ENCODE results near the gene SPATA6L.

Gene SPATA6L

DNA sequence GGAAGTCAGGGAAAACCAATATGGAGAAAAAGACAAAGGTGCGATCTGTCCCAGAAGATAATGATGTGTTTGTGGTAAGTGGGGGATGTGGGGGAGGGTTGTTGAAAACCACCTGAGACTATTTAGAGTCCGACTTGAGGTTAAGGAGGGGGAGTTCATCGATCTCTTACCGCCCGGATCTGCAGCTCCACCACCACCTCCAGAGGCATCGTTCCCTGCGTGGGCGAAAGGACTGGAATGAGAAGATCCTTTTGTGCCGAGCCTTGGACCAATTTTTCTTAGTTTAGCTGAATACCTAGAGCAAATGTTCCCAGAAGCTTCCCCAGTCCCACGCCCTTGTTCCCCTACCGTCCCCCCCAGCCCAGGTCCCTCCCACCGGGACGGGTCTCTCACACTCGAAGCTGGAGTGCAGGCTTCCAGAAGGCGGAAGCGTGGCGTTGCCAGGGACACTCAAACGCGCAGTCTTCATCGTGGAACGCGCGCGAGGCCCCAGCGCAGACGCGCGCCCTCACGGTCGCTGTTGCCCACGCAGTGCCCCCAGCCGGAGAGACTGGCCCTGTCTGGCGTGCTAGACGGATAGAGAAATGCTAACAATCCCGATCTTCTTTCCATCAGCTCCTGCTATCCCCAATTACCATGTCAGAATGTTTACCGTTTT is at the start of gene SPATA6L:
SPATA6L (minus strand) TSS at position 439 of the 658 bp plus-strand sequence; CDS start at position 209, 230 bp downstream.
- DNase-seq (ENCODE audit: low read depth in 2 of 2), result peak in 1 of 2 donors; percentile 20

GRCh38 chr9:4714266-4715016 is 48.2 kb upstream of the SPATA6L start:
- DNase-seq (ENCODE audit: low read depth in 2 of 2), result no peak

DNA sequence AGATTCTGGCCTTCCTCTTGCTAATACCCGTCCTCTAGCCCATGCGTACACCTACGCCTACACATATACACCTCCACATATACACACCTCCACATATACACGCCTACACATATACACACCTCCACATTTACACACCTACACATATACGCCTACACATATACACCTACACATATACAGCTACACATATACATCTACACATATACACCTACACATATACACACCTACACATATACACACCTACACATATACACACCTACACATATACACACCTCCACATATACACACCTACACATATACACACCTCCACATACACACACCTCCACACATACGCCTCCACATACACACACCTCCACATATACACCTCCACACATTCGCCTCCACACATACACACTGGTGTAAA is 47.6 kb upstream of the SPATA6L start:
- no peak for DNase-seq (ENCODE audit: low read depth in 2 of 2)

- no peak for DNase-seq (ENCODE audit: low read depth in 2 of 2)
These were observed 43.1 kb upstream of the SPATA6L start for GRCh38 chr9:4709380-4709779.

GRCh38 chr9:4706971-4707622 is 40.8 kb upstream of the SPATA6L start:
- no peak for DNase-seq (ENCODE audit: low read depth in 2 of 2)

GRCh38 chr9:4706021-4706420 is 39.7 kb upstream of the SPATA6L start:
- no peak for DNase-seq (ENCODE audit: low read depth in 2 of 2)

DNA sequence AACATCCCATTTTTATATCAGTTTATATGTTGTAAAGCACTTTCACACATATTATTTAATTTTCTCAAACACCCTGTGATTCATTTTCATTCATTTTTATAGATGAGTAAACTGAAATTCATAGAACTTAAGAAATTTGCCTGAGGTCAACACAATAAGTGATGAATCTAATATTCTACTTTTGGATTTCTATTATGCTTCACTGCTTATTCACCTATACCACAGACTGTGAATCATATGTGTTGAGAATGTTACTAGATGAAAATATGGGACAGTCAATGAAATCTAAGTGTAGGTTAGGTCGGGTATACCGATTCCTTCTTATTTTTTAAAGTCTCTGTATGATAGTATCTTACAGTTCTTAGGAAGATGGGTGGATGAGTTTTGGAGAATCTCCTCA is 37.8 kb upstream of the SPATA6L start:
- DNase-seq (ENCODE audit: low read depth in 2 of 2), result no peak

GRCh38 chr9:4701526-4701925 is 35.2 kb upstream of the SPATA6L start:
- DNase-seq (ENCODE audit: low read depth in 2 of 2), result no peak

- DNase-seq (ENCODE audit: low read depth in 2 of 2), result no peak
These were observed 34.7 kb upstream of the SPATA6L start for GRCh38 chr9:4700932-4701331.

DNA sequence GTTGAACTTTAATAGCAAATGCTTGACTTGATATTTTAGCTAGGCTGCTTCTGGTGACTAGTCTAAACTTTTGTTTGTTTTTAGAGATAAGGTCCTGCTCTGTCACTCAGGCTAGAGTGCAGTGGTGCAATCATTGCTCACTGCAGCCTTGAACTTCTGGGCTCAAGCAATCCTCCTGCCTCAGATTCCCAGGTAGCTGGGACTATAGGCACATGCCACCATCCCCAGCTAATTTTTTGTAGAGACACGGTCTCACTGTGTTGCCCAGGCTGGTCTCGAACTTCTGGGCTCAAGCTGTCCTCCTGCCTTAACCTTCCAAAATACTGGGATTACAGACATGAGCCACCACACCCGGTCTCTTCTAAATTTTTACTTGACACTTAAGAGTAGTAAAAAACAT is 33.8 kb upstream of the SPATA6L start:
- DNase-seq (ENCODE audit: low read depth in 2 of 2), result no peak

DNA sequence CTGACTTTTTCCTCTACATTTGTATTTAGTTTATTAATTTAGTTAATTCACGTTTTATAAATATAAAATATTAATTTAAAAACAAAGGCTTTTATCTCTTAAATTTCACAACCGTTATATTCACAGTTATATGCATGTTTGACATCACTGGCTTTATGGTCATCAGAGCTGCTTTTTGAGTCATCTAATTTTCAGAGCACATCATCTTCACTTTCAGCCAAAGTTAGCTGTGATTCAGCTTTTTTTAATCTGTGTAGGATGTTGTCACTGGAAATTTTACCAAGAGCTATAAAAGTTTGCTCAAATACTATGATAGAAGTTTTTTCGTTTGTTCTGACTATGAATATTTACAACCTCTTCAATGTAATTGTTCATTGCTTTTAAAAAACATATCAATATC is 25.5 kb upstream of the SPATA6L start:
- no peak for DNase-seq (ENCODE audit: low read depth in 2 of 2)

DNA sequence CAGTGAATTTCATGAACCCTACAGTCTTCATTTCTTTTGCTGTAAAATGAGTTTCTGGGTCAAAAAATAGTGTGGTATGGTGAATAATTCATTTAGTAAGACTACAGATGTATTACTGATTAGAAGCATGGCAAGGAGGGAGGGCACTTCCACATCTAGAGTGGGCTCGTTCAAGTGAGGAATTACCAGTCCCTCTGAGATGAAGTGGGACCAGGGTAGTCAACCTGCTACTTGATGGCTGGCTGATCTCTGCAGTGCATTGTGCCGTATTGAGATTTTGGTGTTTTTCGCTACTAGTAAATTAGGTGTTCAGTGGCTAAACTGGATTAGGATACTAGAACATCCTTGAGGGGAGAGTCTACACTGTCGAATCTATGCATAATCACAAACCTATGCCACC is 23.9 kb upstream of the SPATA6L start:
- DNase-seq (ENCODE audit: low read depth in 2 of 2), result no peak

- no peak for DNase-seq (ENCODE audit: low read depth in 2 of 2)
These were observed 23.4 kb upstream of the SPATA6L start for GRCh38 chr9:4689687-4690104.

DNA sequence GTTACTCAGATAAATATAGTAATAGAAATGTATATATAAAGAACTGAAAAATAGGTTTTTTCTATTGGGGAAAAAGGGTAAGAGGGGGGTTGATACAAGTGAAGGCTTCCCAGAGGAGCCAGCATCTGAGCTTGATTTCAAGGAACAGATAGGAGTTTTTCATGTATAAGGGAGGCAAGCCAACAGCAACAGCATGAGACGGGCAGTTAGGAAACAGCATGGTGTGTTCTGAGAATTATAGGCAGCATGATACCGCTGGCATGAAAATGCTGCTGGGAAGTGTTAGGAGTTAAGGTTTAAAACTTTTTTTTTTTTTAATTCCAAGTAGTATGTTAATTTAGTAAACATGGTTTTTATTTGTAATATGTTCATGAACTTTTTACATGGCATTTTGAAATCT is 22.7 kb upstream of the SPATA6L start:
- no peak for DNase-seq (ENCODE audit: low read depth in 2 of 2)

DNA sequence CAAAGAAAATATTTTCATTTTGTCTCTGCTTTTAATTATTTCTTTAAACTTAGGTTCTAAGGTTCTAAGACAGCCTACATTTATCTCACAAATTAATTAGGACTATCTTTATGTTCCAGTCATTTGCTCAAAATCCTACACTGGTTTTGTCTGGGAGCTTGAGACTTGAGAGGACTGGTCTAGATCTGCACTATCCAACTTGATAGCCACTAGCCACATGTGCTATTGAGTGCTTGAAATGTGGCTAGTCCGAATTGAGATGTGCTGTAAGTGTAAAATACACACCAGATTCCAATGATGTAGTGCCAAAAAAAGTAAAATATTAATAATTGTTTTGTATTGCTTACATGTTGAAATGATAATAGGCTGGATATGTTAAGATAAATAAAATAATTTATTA is 20.3 kb upstream of the SPATA6L start:
- no peak for DNase-seq (ENCODE audit: low read depth in 2 of 2)

- DNase-seq (ENCODE audit: low read depth in 2 of 2), result no peak
These were observed 19.8 kb upstream of the SPATA6L start for GRCh38 chr9:4686112-4686511.

GRCh38 chr9:4684820-4685219 is 18.5 kb upstream of the SPATA6L start:
- no peak for DNase-seq (ENCODE audit: low read depth in 2 of 2)

- no peak for DNase-seq (ENCODE audit: low read depth in 2 of 2)
These were observed 14.5 kb upstream of the SPATA6L start for GRCh38 chr9:4680750-4681149.

DNA sequence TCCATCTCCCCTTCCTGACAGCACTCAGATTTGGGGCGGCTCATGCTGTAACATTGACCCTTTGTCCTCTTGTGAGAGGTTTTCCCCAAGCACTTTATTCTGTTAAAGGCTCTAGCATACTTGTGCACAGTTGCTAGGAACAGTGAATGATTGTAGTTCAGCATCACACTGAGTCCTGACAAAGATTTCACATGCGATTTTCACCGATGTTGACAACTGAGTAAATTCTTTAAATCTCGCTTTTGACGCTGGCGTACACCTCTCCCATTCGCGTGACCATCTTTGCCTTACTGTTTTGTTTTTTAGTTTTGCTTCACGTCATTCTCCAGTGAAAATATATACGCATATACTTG is 13.9 kb upstream of the SPATA6L start:
- no peak for DNase-seq (ENCODE audit: low read depth in 2 of 2)

DNA sequence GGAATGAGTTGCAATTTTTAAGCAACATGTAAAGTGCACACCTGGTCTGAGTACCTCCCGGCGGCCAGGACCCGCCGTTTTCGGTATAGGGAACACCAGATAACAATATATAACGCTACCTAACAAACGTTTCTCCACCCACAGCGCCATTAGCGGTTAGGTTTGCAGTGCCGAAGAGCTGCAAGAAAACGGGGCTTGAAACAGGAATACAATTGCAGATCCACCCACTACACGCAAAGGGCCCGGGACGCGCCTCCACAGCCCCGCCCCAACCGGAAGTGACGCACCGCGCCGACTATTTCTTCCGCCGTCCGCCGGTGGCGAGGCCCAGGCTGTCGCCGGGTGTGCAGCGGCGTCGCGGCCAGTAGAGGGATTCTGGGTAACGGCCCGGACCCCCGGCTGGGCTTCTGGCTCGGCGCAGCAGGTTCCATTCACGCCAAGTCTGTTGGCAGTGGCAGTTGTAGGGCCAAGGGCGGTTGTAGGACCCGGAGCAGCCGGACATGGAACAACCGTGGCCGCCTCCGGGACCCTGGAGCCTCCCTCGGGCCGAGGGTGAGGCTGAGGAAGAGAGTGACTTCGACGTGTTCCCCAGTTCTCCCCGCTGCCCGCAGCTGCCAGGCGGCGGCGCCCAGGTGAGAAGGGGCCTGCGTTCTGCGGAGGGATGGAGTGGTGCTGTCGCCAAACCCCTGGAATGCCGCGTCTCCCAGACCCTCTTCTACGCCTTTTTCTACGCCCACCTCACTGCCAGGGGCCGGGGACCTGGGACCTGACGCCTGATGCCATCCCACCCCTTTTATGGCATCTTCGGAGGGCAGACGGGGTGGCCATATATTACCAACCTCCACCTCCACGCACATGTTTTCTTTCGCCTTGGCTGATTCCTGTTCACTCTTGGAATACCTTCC is 13.2 kb upstream of the SPATA6L start, which contains the start of gene CDC37L1:
CDC37L1 (plus strand) TSS at position 302 of the 905 bp plus-strand sequence; CDS start at position 501, 199 bp downstream.
- peak; percentile 96 to 99 for DNase-seq (ENCODE audit: low read depth in 2 of 2)

- no peak for DNase-seq (ENCODE audit: low read depth in 2 of 2)
These were observed 12.5 kb upstream of the SPATA6L start for GRCh38 chr9:4678679-4679267.
